Nephron progenitor cell (in vitro differentiated cells): ENCODE data around the gene RFXANK.

Experiments
- DNase-seq: peaks from one replicate; pipeline ENCODE4 v3.0.0; 2021
- H3K27ac Mint-ChIP-seq: 2 replicates; pipeline ENCODE4 v1.8.0; 2021; ENCODE audit warnings: mild to moderate bottlenecking, moderate library complexity, mixed read lengths
- H3K27me3 Mint-ChIP-seq: 2 replicates; pipeline ENCODE4 v1.8.0; 2021; ENCODE audit warnings: mild to moderate bottlenecking, low read depth, mixed read lengths; ENCODE audit not compliant: poor library complexity
- H3K36me3 Mint-ChIP-seq: 2 replicates; pipeline ENCODE4 v1.8.0; 2021; ENCODE audit warnings: low read depth, mixed read lengths
- H3K4me1 Mint-ChIP-seq: 2 replicates; pipeline ENCODE4 v1.8.0; 2021; ENCODE audit warnings: mixed read lengths
- H3K4me3 Mint-ChIP-seq: 2 replicates; pipeline ENCODE4 v1.8.0; 2021; ENCODE audit warnings: mild to moderate bottlenecking, moderate library complexity, mixed read lengths
- H3K9me3 Mint-ChIP-seq: 2 replicates; pipeline ENCODE4 v1.8.0; 2021; ENCODE audit warnings: mild to moderate bottlenecking, moderate library complexity, mixed read lengths
- CTCF ChIP-seq: fragments of 200-600 bp; sonication (generic); IDR thresholded peaks from 2 replicates; pipeline ENCODE4 v1.5.0; 2021; ENCODE audit warnings: antibody characterized with exemption

RFXANK gene

GRCh38 chr19:19176950-19177349 is 15.1 kb upstream of the RFXANK start:
- no peaks in the 10 kb centered on the region for H3K27me3 Mint-ChIP-seq
- no peak for DNase-seq
- no peak overlapping the region for H3K27ac Mint-ChIP-seq
- no peak overlapping the region for H3K4me3 Mint-ChIP-seq
- no peak for TF ChIP-seq CTCF
- peaks cover 16% of the 10 kb centered on the region for H3K36me3 Mint-ChIP-seq
- H3K4me1 Mint-ChIP-seq, result peaks cover 7% of the 10 kb centered on the region
- H3K9me3 Mint-ChIP-seq, result no peaks in the 10 kb centered on the region

- DNase-seq, result no peak
- Mint-ChIP-seq H3K27ac (no peak overlapping the region), H3K4me1 (no peaks in the 10 kb centered on the region), H3K27me3 (peaks cover 3% of the 10 kb centered on the region), H3K36me3 (peaks cover 27% of the 10 kb centered on the region), H3K9me3 (peaks cover 3% of the 10 kb centered on the region), H3K4me3 (no peak overlapping the region)
- no peak for TF ChIP-seq CTCF
Observed at GRCh38 chr19:19179548-19180441, 12.3 kb upstream of the RFXANK start.

- Mint-ChIP-seq H3K4me1 (no peaks in the 10 kb centered on the region), H3K36me3 (peaks cover 37% of the 10 kb centered on the region), H3K4me3 (no peak overlapping the region), H3K9me3 (peaks cover 3% of the 10 kb centered on the region), H3K27ac (no peak overlapping the region), H3K27me3 (peaks cover 3% of the 10 kb centered on the region)
- TF ChIP-seq CTCF, result no peak
- DNase-seq, result no peak
Observed at GRCh38 chr19:19181488-19181998, 10.5 kb upstream of the RFXANK start.

- peak; percentile 59 for DNase-seq
- no peak overlapping the region for H3K4me3 Mint-ChIP-seq
- TF ChIP-seq CTCF, result peak; percentile 64
- H3K27ac Mint-ChIP-seq, result no peak overlapping the region
- H3K27me3 Mint-ChIP-seq, result peaks cover 3% of the 10 kb centered on the region
- peaks cover 3% of the 10 kb centered on the region for H3K9me3 Mint-ChIP-seq
- H3K4me1 Mint-ChIP-seq, result peaks cover 8% of the 10 kb centered on the region
- H3K36me3 Mint-ChIP-seq, result peaks cover 42% of the 10 kb centered on the region
Observed at GRCh38 chr19:19185853-19186740, 6.0 kb upstream of the RFXANK start.

- no peak for DNase-seq
- no peak for TF ChIP-seq CTCF
- Mint-ChIP-seq H3K27me3 (peaks cover 3% of the 10 kb centered on the region), H3K4me3 (no peak overlapping the region), H3K27ac (peak overlapping the region; percentile 84), H3K9me3 (peaks cover 3% of the 10 kb centered on the region), H3K4me1 (peaks cover 14% of the 10 kb centered on the region), H3K36me3 (peaks cover 35% of the 10 kb centered on the region)
Observed at GRCh38 chr19:19186742-19187141, 5.3 kb upstream of the RFXANK start.
